PC-3 (cell line): ENCODE measurements around the gene CARMIL1. TPM values are rescaled to one million over a fixed set of nuclear protein-coding genes. Genes with fewer than 3 reads are reported as not detected.
A peak's percentile ranks its signal among the peaks of the same experiment; 100 is the strongest.

Source experiments
- ATAC-seq: fragments of 200-7000 bp; cut with Tn5 transposase; 2 replicates; pipeline ENCODE4 v1.9.1; 2020; ENCODE audit warnings: mild to moderate bottlenecking, moderate library complexity
- BruUV-seq: library from RNA; stranded (reverse); fragments of 400-500 nt; replicated peaks from 2 replicates; lab custom pipeline; 2021; lab: Mats Ljungman, UMichigan
- CTCF ChIA-PET: fragments of 300-600 bp; sonication (Branson Sonifier 250); formaldehyde crosslinking; loops from one replicate; lab custom pipeline; 2022; ENCODE audit warnings: antibody characterized with exemption; lab: Charles Lee
- POLR2A ChIA-PET: fragments of 300-600 bp; sonication (Branson Sonifier 250); formaldehyde crosslinking; loops from one replicate; lab custom pipeline; 2022; ENCODE audit warnings: antibody characterized with exemption; ENCODE audit not compliant: unreplicated experiment; lab: Charles Lee
- DNase-seq: peaks from one replicate; pipeline ENCODE4 v3.0.0-alpha.2; 2015
- H2AFZ ChIP-seq: fragments of 300-600 bp; sonication (generic); 2 replicates; pipeline ENCODE4 v1.6.0; 2016; ENCODE audit warnings: antibody characterized with exemption, low read length
- H3F3A ChIP-seq: fragments of 300-600 bp; sonication (generic); one replicate; pipeline ENCODE4 v1.6.0; 2017; ENCODE audit warnings: antibody characterized with exemption, low read length, control low read depth, mild to moderate bottlenecking; ENCODE audit not compliant: unreplicated experiment
- H3K27ac ChIP-seq: fragments of 300-600 bp; sonication (generic); 2 replicates; pipeline ENCODE4 v1.5.1; 2016; ENCODE audit warnings: mild to moderate bottlenecking, low read length
- H3K27me3 ChIP-seq: fragments of 300-600 bp; sonication (generic); 2 replicates; pipeline ENCODE4 v1.6.1; 2016; ENCODE audit warnings: low read length, mixed read lengths
- H3K36me3 ChIP-seq: fragments of 300-600 bp; sonication (generic); 2 replicates; pipeline ENCODE4 v1.6.1; 2016; ENCODE audit warnings: low read depth, mixed run types, low read length, mixed read lengths
- H3K4me1 ChIP-seq: fragments of 300-600 bp; sonication (generic); 2 replicates; pipeline ENCODE4 v1.5.1; 2016; ENCODE audit warnings: low read length; ENCODE audit not compliant: insufficient read depth
- H3K4me2 ChIP-seq: fragments of 300-600 bp; sonication (generic); 2 replicates; pipeline ENCODE4 v1.6.0; 2016; ENCODE audit warnings: low read length
- H3K4me3 ChIP-seq: fragments of 300-600 bp; sonication (generic); 2 replicates; pipeline ENCODE4 v1.5.1; 2016; ENCODE audit warnings: mild to moderate bottlenecking, low read length, mixed read lengths
- H3K79me2 ChIP-seq: fragments of 300-600 bp; sonication (generic); 2 replicates; pipeline ENCODE4 v1.6.1; 2017; ENCODE audit warnings: low read length, mixed read lengths
- H3K9ac ChIP-seq: fragments of 300-600 bp; sonication (generic); 2 replicates; pipeline ENCODE4 v1.6.0; 2016; ENCODE audit warnings: mild to moderate bottlenecking, low read length
- H3K9me2 ChIP-seq: fragments of 300-600 bp; sonication (generic); replicated peaks from 2 replicates; pipeline ENCODE4 v1.6.1; 2016; ENCODE audit warnings: mixed run types, low read length, mixed read lengths
- H3K9me3 ChIP-seq: fragments of 300-600 bp; sonication (generic); 2 replicates; pipeline ENCODE4 v1.6.1; 2016; ENCODE audit warnings: low read length, mixed read lengths
- H4K20me1 ChIP-seq: fragments of 300-600 bp; sonication (generic); 2 replicates; pipeline ENCODE4 v1.6.1; 2016; ENCODE audit warnings: low read length, mixed read lengths
- CTCF ChIP-seq: fragments of 300-600 bp; sonication (generic); conservative IDR thresholded peaks from 2 replicates; pipeline ENCODE4 v1.5.1; 2017; ENCODE audit warnings: antibody characterized with exemption, low read depth, mild to moderate bottlenecking, low read length
- EZH2 ChIP-seq: fragments of 300-600 bp; sonication (generic); IDR thresholded peaks from one replicate; pipeline ENCODE4 v1.6.1; 2017; ENCODE audit warnings: antibody characterized with exemption, mild to moderate bottlenecking, low read length; ENCODE audit not compliant: unreplicated experiment
- EZH2phosphoT487 ChIP-seq: fragments of 300-600 bp; sonication (generic); IDR thresholded peaks from 2 replicates; pipeline ENCODE4 v1.6.1; 2018; ENCODE audit warnings: mild to moderate bottlenecking, antibody characterized with exemption, low read length, borderline replicate concordance
- intact Hi-C: fragments of 100-400 bp; cut with micrococcal nuclease; formaldehyde crosslinking; loops from 2 replicates; pipeline ENCODE4 v1.9.0; 2023
- total RNA-seq: library from RNA; depleted of rRNA; stranded (reverse); fragments of >200 nt; gene quantifications from 2 replicates; pipeline ENCODE4 v1.2.3, GENCODE V29; 2014

The CARMIL1 gene
- total RNA-seq, 1 experiment from 2014 or later, result 22.0 TPM

- CTCF ChIA-PET, result no interaction called here
- BruUV-seq, result no TSS peak
- TF ChIP-seq EZH2 (no peak), EZH2phosphoT487 (no peak), CTCF (no peak)
Observed at GRCh38 chr6:25370178-25371036, 91.2 kb downstream of the CARMIL1 start.

GRCh38 chr6:25371037-25371347 is 91.8 kb downstream of the CARMIL1 start:
- intact Hi-C loops, result no loop called here
- no peak overlapping the region for H2AFZ ChIP-seq

More at GRCh38 chr6:25370178-25371036, 91.2 kb downstream of the CARMIL1 start:
- POLR2A ChIA-PET, result no interaction called here
- Histone ChIP-seq H3K36me3 (no peaks in the 10 kb centered on the region), H3K79me2 (peaks cover 37% of the 10 kb centered on the region), H3K9ac (no peak overlapping the region), H3K27ac (no peak overlapping the region), H2AFZ (no peak overlapping the region), H3K4me1 (peaks cover 11% of the 10 kb centered on the region), H3K27me3 (no peaks in the 10 kb centered on the region), H4K20me1 (no peaks in the 10 kb centered on the region; the same call in 1 of the 2 replicates), H3K4me3 (no peak overlapping the region), H3K9me3 (no peaks in the 10 kb centered on the region), H3K4me2 (no peak overlapping the region), H3K9me2 (no peaks in the 10 kb centered on the region), H3F3A (no peaks in the 10 kb centered on the region)
- intact Hi-C loops, result no loop called here
- ATAC-seq (peak; percentile 66), DNase-seq (no peak)

More at GRCh38 chr6:25371037-25371347, 91.8 kb downstream of the CARMIL1 start:
- Histone ChIP-seq H3K79me2 (peaks cover 43% of the 10 kb centered on the region), H3F3A (no peaks in the 10 kb centered on the region), H3K4me3 (no peak overlapping the region), H3K9me2 (no peaks in the 10 kb centered on the region), H3K4me1 (peaks cover 11% of the 10 kb centered on the region), H3K9ac (no peak overlapping the region), H3K27ac (no peak overlapping the region), H3K9me3 (no peaks in the 10 kb centered on the region), H3K36me3 (no peaks in the 10 kb centered on the region), H3K27me3 (no peaks in the 10 kb centered on the region), H3K4me2 (no peak overlapping the region), H4K20me1 (no peaks in the 10 kb centered on the region; the same call in 1 of the 2 replicates)
- ATAC-seq (no peak), DNase-seq (no peak)
- TF ChIP-seq EZH2, result no peak
- no peak for TF ChIP-seq CTCF
- no peak for TF ChIP-seq EZH2phosphoT487
- CTCF ChIA-PET, result no interaction called here
- BruUV-seq, result no TSS peak
- POLR2A ChIA-PET, result no interaction called here
